Right atrium auricular region (tissue), 2 donors: ENCODE data around the gene NECTIN2. TPM values are rescaled to one million over a fixed set of nuclear protein-coding genes. Genes with fewer than 3 reads are reported as not detected.
A peak's percentile ranks its signal among the peaks of the same experiment; 100 is the strongest.

Source experiments
- DNase-seq: peaks from one replicate; pipeline ENCODE4 v3.0.0-alpha.2; 2019; ENCODE audit warnings: low spot score
- H3K27ac ChIP-seq, 2 donors: fragments of 200-600 bp; sonication (generic); 1 replicate in 1 of 2; 2 replicates in 1 of 2; pipeline ENCODE4 v1.5.1; 2016 to 2019
- H3K27me3 ChIP-seq, 2 donors: fragments of 200-600 bp; sonication (generic); one replicate each; pipeline versions ENCODE4 v1.5.1 to v1.6.0; 2017 to 2019
- H3K36me3 ChIP-seq: fragments of 200-600 bp; sonication (generic); one replicate; pipeline ENCODE4 v1.5.1; 2016
- H3K4me1 ChIP-seq, 2 donors: fragments of 200-600 bp; sonication (generic); one replicate each; pipeline versions ENCODE4 v1.5.1 to v1.6.0; 2017 to 2019
- H3K4me3 ChIP-seq, 2 donors: fragments of 200-600 bp; sonication (generic); 1 replicate in 1 of 2; 2 replicates in 1 of 2; pipeline ENCODE4 v1.5.1; 2017 to 2019; ENCODE audit warnings: mild to moderate bottlenecking in 1 of 2, moderate library complexity in 1 of 2
- H3K9me3 ChIP-seq, 2 donors: fragments of 200-600 bp; sonication (generic); one replicate each; pipeline ENCODE4 v1.5.1; 2019
- CTCF ChIP-seq, 2 donors: fragments of 200-600 bp; sonication (generic); IDR thresholded peaks; one replicate each; pipeline ENCODE4 v1.5.1; 2019; ENCODE audit warnings: antibody characterized with exemption in 2 of 2
- total RNA-seq, 2 donors: library from RNA; depleted of rRNA; stranded (reverse); fragments of >200 nt; gene quantifications; one replicate each; pipeline ENCODE4 v1.1.0, GENCODE V29; 2016

NECTIN2 gene
- total RNA-seq, 2 donors from 2014 or later = 65.1 to 95.7 TPM

DNA sequence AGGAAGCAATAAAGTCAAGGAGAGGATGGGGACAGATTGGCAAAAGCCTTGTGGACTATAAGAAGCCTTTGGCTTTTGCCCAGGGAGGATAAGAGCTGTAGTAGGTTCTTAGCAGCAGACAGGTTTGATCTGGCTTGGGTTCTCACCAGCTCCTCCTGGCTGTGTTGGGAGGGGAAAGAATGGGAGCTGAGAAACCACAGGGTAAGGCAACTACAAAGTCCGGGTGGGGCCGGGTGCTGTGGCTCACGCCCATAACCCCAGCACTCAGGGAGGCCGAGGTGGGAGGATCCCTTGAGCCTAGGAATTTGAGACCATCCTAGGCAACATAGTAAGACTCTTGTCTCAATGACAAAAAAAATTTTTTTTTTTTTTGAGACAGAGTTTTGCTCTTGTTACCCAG is 20.6 kb downstream of the NECTIN2 start:
- H3K27ac ChIP-seq = no peak overlapping the region
- DNase-seq = no peak
- no peaks in the 10 kb centered on the region for H3K27me3 ChIP-seq
- H3K4me3 ChIP-seq = no peak overlapping the region
- peaks cover 0 to 22% of the 10 kb centered on the region in 2 donors for H3K4me1 ChIP-seq
- no peak for TF ChIP-seq CTCF (IDR thresholded peaks at IDR 0.05)
- no peaks in the 10 kb centered on the region for H3K9me3 ChIP-seq
- peaks cover 41% of the 10 kb centered on the region for H3K36me3 ChIP-seq

DNA sequence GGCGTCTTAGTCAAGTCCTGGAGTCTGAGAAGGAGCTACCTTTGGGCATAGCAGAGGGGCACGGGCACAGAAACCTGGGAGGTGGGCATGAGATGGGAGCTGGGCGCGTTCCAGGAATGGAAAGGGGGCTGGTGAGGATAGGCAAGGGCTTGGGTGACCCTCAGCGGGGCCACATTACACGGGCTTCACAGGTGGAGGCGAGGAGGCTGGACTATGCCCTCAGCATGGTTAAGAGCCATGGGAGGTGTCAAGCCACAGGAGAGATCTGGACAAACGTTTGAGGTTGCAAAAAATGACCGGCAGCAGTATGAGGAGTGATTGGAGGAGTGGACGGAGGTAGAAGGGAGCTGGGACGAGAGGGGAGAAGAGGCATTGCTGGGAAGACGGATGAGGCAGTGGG is 21.5 kb downstream of the NECTIN2 start:
- H3K4me3 ChIP-seq = no peak overlapping the region
- peaks cover 49% of the 10 kb centered on the region for H3K36me3 ChIP-seq
- H3K4me1 ChIP-seq = peaks cover 0 to 25% of the 10 kb centered on the region in 2 donors
- DNase-seq = no peak
- peak overlapping the region; percentile 31 to 48 for H3K27ac ChIP-seq
- H3K27me3 ChIP-seq = no peaks in the 10 kb centered on the region
- TF ChIP-seq CTCF (IDR thresholded peaks at IDR 0.05) = no peak
- H3K9me3 ChIP-seq = no peaks in the 10 kb centered on the region

GRCh38 chr19:44869733-44870470 is 23.8 kb downstream of the NECTIN2 start:
- Histone ChIP-seq H3K4me1 (peaks cover 0 to 25% of the 10 kb centered on the region in 2 donors), H3K36me3 (peaks cover 69% of the 10 kb centered on the region)

DNA sequence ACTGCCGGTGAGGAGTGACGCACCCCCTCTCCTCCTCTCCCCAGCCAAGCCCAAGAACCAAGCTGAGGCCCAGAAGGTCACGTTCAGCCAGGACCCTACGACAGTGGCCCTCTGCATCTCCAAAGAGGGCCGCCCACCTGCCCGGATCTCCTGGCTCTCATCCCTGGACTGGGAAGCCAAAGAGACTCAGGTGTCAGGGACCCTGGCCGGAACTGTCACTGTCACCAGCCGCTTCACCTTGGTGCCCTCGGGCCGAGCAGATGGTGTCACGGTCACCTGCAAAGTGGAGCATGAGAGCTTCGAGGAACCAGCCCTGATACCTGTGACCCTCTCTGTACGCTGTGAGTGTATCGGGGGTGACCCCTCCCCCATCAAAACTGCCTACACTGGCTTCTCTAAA is 25.7 kb downstream of the NECTIN2 start:
- Histone ChIP-seq H3K9me3 (no peaks in the 10 kb centered on the region), H3K27ac (no peak overlapping the region), H3K27me3 (no peaks in the 10 kb centered on the region), H3K4me3 (no peak overlapping the region), H3K4me1 (peaks cover 0 to 30% of the 10 kb centered on the region in 2 donors), H3K36me3 (peaks cover 70% of the 10 kb centered on the region)
- DNase-seq = no peak
- TF ChIP-seq CTCF (IDR thresholded peaks at IDR 0.05) = no peak

More at GRCh38 chr19:44869733-44870470, 23.8 kb downstream of the NECTIN2 start:
- no peaks in the 10 kb centered on the region for H3K9me3 ChIP-seq
- peak overlapping the region; percentile 35 to 56 for H3K27ac ChIP-seq
- no peak overlapping the region for H3K4me3 ChIP-seq
- no peaks in the 10 kb centered on the region for H3K27me3 ChIP-seq
- TF ChIP-seq CTCF (IDR thresholded peaks at IDR 0.05) = no peak
- DNase-seq = no peak

- H3K4me1 ChIP-seq = peaks cover 0 to 30% of the 10 kb centered on the region in 2 donors
These were observed 26.6 kb downstream of the NECTIN2 start for GRCh38 chr19:44872661-44873060.

More at GRCh38 chr19:44872661-44873060, 26.6 kb downstream of the NECTIN2 start:
- no peak overlapping the region for H3K4me3 ChIP-seq
- no peaks in the 10 kb centered on the region for H3K9me3 ChIP-seq
- H3K27me3 ChIP-seq = no peaks in the 10 kb centered on the region
- DNase-seq = no peak
- H3K27ac ChIP-seq = no peak overlapping the region
- TF ChIP-seq CTCF (IDR thresholded peaks at IDR 0.05) = no peak
- peaks cover 65% of the 10 kb centered on the region for H3K36me3 ChIP-seq
